Cerebellar cortex (tissue), 1 donor: ENCODE results near the gene PLBD1.

ENCODE experiments used
- DNase-seq: peaks from one replicate; pipeline ENCODE4 v3.0.0-alpha.2; 2015; ENCODE audit warnings: low spot score

The PLBD1 gene, protein sequence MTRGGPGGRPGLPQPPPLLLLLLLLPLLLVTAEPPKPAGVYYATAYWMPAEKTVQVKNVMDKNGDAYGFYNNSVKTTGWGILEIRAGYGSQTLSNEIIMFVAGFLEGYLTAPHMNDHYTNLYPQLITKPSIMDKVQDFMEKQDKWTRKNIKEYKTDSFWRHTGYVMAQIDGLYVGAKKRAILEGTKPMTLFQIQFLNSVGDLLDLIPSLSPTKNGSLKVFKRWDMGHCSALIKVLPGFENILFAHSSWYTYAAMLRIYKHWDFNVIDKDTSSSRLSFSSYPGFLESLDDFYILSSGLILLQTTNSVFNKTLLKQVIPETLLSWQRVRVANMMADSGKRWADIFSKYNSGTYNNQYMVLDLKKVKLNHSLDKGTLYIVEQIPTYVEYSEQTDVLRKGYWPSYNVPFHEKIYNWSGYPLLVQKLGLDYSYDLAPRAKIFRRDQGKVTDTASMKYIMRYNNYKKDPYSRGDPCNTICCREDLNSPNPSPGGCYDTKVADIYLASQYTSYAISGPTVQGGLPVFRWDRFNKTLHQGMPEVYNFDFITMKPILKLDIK

GRCh38 chr12:14567351-14568162 lies at the start of gene PLBD1:
Gene PLBD1 (minus strand): TSS chr12:14567883. CDS start chr12:14567696, 187 bp downstream.
- peak; percentile 3 for DNase-seq

GRCh38 chr12:14614704-14615121 lies 47.0 kb upstream of the PLBD1 start:
- no peak for DNase-seq

- DNase-seq = no peak
Measured at GRCh38 chr12:14613718-14614117, 46.0 kb upstream of the PLBD1 start.

GRCh38 chr12:14612898-14613445 lies 45.3 kb upstream of the PLBD1 start:
- DNase-seq = no peak

DNA sequence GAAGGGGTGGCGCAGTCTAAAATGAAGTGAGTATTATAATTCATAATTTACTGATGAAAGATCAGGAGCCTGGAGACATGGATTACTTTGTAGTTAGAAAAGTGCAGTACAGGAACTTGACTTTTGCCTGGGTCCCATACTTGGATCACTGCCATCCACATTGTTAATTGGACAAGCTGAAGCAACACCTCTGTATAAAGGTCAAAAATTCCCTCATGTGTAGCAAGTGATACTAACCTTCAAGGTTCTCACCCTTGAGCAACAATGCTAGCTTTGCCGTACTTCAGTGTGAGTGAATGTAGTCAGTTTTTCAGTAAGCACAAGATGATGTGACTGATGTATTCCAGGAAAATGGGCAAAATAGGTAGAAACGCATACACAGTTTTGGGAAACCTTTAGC lies 44.6 kb upstream of the PLBD1 start:
- DNase-seq = no peak

DNA sequence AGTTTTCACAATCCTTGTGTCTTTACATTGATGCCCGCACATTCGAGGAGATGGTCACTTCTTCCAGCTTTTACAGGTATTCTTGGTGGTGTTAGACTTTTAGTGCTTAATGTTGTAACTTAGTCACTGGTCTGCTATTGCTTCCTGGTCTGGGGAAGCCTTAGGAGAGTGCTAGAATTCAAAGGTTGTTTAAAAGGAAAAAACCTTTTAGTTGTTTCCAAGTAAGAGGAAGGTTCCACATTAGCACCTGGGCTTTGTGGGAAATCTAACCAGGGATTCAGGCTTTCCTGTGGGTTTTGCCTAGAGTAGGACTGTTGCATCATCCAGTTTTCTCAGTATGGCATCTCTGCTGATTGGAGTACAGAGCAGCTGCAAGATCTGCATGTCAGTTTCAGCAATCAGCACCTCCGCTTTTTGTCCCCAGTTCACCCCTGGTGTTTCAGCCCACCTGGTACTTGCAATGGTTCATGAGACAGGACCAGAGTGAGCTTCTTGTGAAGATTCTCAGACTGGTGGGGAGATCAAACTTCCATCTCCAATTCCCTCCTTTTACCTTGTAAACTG lies 44.0 kb upstream of the PLBD1 start:
- no peak for DNase-seq

GRCh38 chr12:14607568-14607967 lies 39.9 kb upstream of the PLBD1 start:
- DNase-seq = no peak

DNA sequence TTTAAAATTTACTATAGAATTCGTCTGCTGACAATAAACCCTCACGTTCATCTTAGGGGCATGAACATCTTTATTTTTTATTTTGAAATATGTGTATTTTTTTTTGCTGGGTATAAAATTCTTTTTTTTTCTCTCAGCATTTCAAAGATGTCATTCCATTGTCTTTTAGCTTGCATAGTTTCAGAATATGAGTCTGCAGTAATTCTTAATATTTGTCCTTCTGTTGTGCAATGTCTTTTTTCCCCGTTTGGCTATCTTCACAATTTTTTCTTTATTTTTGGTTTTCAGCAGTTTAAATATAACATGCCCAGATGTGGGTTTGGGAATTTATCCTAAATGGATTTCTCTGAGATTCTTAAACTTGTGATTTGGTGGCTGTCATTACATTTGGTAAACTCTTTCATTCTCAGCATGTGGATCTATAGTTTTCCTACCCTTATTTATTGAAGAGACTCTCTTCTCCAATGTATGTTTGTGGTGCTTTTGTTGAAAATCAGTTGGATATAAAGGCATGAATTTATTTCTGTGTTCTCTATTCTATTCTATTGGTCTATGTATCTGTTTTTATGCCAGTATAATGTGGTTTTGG lies 37.8 kb upstream of the PLBD1 start:
- no peak for DNase-seq

DNA sequence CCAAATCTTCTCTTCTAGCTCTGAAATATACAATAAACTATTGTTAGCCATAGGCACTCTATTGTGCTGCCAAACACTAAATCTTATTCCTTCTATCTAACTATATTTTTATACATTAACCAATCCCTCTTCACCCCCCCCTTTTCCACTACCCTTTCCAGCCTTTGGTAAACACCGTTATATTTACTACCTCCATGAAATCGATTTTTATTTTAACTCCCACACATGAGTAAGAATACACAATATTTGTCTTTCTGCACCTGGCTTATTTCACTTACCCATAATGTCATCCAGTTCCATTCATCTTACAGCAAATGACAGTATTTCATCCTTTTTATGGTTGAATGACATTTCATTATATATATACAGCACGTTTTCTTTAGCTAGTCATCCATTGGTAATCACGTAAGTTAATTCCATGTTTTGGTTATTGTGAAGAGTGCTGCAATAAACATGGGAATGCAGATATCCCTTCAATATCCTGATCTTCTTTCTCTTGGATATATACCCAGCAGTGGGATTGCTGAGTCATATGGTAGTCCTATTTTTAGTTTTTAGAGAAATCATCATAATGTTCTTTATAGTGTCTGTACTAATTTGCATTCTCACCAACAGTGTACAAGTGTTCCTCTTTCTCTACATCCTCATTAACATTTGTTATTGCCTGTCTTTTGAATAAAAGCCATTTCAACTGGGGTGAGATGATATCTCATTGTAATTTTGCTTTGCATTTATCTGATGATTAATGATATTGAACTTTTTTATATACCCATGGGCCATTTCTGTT lies 34.2 kb upstream of the PLBD1 start:
- DNase-seq = no peak

- DNase-seq = no peak
Measured at GRCh38 chr12:14597480-14597879, 29.8 kb upstream of the PLBD1 start.

GRCh38 chr12:14591719-14592118 lies 24.0 kb upstream of the PLBD1 start:
- no peak for DNase-seq

DNA sequence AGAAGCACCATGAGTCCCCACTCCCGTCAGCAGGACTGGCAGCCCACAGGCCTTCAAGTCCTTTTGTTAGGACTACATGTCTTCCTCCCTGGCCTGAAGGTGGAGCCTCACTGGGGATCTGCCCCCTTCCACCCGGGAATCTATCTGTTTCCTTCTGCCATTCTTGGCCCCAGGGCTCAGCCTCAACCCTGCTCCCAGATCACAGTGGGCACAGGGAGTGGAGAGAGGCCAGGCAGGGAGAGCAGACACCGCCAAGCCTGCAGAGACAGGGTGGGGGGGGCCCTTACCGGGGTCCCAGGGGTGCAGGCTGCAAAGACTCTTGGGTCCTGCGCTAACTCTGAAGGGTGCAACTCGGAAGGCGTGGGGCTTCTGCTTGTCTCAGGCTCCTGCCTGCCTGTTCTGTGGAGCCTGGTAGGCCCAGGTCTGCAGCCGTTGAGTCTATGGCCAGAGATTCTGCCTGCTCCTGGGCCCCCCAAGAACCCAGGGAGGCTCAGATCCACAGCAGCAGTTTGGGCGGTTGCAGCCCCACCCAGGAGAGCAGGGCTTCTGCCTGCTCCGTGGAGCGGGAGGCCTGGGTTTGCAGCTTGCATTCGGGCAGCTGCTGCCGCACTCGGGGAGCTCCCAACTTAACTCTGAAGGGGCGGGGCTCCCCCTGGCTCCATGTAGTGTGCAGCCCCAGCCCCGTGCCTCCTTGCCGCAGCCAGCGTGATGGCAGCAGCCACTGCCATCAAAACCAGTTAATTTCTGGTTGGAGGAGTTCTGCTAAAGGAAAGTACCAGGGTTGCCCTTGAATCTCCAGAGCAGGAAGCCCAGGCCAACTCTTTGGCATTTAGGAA lies 21.7 kb upstream of the PLBD1 start:
- no peak for DNase-seq

GRCh38 chr12:14588571-14588970 lies 20.9 kb upstream of the PLBD1 start:
- DNase-seq = no peak

- no peak for DNase-seq
Measured at GRCh38 chr12:14578646-14579045, 11.0 kb upstream of the PLBD1 start.

- no peak for DNase-seq
Measured at GRCh38 chr12:14577344-14577743, 9.7 kb upstream of the PLBD1 start.

GRCh38 chr12:14576896-14577295 lies 9.2 kb upstream of the PLBD1 start:
- no peak for DNase-seq

- no peak for DNase-seq
Measured at GRCh38 chr12:14575585-14575984, 7.9 kb upstream of the PLBD1 start.

DNA sequence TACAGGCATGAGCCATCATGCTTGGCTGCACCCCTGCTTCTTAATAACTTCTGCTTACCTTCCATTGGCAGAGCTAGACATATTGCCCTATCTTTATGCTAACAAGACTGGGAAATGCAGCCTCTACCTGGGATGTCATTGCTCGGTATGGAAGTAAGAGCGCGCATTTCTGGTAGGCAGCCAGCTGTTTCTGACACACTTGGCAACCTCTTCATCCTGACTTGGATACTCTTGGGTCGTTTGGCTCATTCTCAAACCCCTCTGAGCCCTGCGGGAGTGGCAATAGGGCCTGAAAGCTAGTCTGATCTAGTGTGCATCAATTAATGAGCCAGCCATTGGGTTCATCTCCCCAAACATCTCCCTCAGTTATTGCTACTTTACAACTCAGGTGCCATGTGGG lies 5.4 kb upstream of the PLBD1 start:
- DNase-seq = no peak

DNA sequence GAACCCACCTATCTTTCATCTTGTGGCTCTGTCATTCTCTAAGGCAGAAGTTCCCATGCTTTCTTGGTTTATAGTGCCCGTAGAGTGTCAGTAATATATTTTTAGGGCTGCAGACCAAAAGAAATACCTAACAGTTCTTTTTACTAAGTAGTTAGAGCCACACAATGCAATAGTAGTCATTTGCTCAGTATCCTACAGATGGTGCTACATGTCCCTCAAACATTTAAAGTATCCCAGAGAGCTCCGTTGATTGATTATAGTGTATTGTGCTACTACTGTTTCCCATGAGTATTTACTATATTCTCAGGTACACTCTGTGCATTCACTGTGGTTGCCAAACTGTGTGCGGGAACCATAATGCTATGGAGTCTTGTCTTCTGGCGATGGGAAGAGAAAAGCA lies 4.7 kb upstream of the PLBD1 start:
- DNase-seq = no peak

DNA sequence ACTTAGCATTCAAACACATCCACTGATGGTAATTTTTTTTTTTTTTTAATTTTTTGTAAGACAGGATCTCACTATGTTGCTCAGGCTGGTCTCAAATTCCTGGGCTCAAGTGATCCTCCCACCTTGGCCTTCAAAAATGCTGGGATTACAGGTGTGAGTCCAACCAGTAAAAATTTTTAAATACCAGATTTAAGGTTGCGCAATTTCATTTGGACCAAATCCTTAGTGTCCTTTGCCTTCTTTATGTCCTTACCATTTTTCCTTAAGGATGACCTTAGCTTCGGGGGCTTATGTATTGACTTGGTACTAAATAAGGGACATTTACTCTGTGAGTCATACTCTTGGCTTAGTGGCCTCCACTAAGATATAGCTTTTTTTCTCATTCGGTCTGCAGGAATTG lies 4.1 kb upstream of the PLBD1 start:
- DNase-seq = no peak
